Upper lobe of right lung (tissue), 1 donor: Measurements from ENCODE around the gene INSRR. TPM values are rescaled to one million over a fixed set of nuclear protein-coding genes. Genes with fewer than 3 reads are reported as not detected.

Source experiments
- ATAC-seq: fragments of 200-7000 bp; cut with Tn5 transposase; one replicate; pipeline ENCODE4 v1.9.1; 2020; ENCODE audit warnings: mild to moderate bottlenecking, moderate library complexity
- DNase-seq: peaks from one replicate; pipeline ENCODE4 v3.0.0-alpha.2; 2020
- H3K27ac ChIP-seq: fragments of 200-600 bp; one replicate; pipeline ENCODE4 v1.8.0; 2022
- H3K27me3 ChIP-seq: fragments of 200-600 bp; one replicate; pipeline ENCODE4 v1.8.0; 2022; ENCODE audit warnings: mild to moderate bottlenecking
- H3K36me3 ChIP-seq: fragments of 200-600 bp; one replicate; pipeline ENCODE4 v1.8.0; 2022
- H3K4me1 ChIP-seq: fragments of 200-600 bp; one replicate; pipeline ENCODE4 v1.8.0; 2022
- H3K4me3 ChIP-seq: fragments of 200-600 bp; one replicate; pipeline ENCODE4 v1.8.0; 2022; ENCODE audit warnings: mild to moderate bottlenecking
- H3K9me3 ChIP-seq: fragments of 200-600 bp; one replicate; pipeline ENCODE4 v1.8.0; 2022
- intact Hi-C: fragments of 100-400 bp; cut with DNase I; formaldehyde crosslinking; loops from one replicate; pipeline ENCODE4 v1.11.0; 2022
- total RNA-seq: library from RNA; stranded (reverse); fragmentation: NEBNext Ultra II Directional; extraction: Animal tissue kit (Norgen Biotek cat#: 25700); gene quantifications from one replicate; pipeline ENCODE4 v1.2.1, GENCODE V29; 2021
- TF ChIP-seq, protein P1 (sequence below): fragments of 200-600 bp; IDR thresholded peaks from one replicate; pipeline ENCODE4 v1.8.0; 2022; ENCODE audit warnings: antibody characterized with exemption
- donor health status: DM: no; HTN: yes; CAD: no; lungs with severe emphysema.

The INSRR gene
- total RNA-seq, 1 donor from 2014 or later: not detected

DNA sequence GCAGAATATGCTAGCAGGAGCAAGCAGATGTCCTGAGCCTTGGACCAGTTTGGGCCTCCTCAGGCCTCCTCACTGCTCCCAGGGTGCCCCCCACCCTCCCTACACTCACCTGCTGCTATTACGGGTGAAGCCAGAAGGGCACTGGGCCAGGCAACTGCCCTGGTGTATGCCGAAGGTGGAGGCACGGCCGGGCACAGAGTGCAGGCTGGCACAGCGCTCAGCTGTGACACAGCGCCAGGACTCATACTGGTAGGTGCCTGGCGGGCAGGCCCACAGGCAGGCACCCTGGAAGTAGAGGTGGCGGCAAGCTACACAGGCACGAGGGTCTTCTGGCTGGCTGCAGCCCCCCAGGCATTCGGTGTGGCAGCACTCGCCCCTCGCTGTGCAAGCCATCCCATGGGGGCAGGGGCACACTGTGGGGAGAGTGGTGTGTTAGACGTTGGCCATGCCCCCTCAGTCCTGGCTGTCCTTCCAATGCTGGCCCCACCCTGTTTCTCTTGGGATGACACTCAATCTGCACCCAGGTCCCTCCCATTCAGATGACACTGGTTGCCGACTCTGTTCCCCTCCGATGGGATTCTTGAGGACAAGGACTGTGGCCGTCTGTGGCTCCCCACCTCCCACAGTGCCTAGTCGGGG lies 7.0 kb downstream of the INSRR start:
- H3K36me3 ChIP-seq: no peaks in the 10 kb centered on the region
- intact Hi-C loops: no loop called here
- H3K4me3 ChIP-seq: no peak overlapping the region
- DNase-seq (no peak), ATAC-seq (peak; percentile 4)
- no peak overlapping the region for H3K27ac ChIP-seq
- H3K27me3 ChIP-seq: peaks cover 38% of the 10 kb centered on the region
- no peaks in the 10 kb centered on the region for H3K9me3 ChIP-seq
- H3K4me1 ChIP-seq: peaks cover 4% of the 10 kb centered on the region
- TF ChIP-seq, protein P1, sequence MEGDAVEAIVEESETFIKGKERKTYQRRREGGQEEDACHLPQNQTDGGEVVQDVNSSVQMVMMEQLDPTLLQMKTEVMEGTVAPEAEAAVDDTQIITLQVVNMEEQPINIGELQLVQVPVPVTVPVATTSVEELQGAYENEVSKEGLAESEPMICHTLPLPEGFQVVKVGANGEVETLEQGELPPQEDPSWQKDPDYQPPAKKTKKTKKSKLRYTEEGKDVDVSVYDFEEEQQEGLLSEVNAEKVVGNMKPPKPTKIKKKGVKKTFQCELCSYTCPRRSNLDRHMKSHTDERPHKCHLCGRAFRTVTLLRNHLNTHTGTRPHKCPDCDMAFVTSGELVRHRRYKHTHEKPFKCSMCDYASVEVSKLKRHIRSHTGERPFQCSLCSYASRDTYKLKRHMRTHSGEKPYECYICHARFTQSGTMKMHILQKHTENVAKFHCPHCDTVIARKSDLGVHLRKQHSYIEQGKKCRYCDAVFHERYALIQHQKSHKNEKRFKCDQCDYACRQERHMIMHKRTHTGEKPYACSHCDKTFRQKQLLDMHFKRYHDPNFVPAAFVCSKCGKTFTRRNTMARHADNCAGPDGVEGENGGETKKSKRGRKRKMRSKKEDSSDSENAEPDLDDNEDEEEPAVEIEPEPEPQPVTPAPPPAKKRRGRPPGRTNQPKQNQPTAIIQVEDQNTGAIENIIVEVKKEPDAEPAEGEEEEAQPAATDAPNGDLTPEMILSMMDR: no peak

DNA sequence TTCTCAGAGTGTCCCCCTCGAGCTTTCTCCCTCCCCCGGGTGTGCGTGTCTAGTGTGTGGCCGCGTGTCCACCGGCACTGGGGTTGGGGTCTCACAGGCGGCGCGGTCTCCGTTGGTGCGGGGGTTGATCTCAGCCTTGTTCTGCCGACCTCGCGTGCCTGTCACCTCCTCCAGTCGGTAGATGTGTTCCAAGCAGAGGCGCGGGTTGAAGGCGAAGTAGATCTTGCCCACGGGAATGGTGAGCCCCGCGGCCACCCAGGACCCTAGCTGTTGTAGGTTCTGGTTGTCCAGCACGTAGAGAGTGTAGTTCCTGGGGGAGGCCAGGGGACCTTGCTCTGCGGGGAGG lies 9.8 kb downstream of the INSRR start:
- Histone ChIP-seq H3K27me3 (peaks cover 64% of the 10 kb centered on the region), H3K4me3 (no peak overlapping the region), H3K27ac (no peak overlapping the region), H3K36me3 (no peaks in the 10 kb centered on the region), H3K4me1 (peaks cover 4% of the 10 kb centered on the region), H3K9me3 (no peaks in the 10 kb centered on the region)
- TF ChIP-seq, protein P1: no peak
- DNase-seq (no peak), ATAC-seq (no peak)
- intact Hi-C loops: no loop called here

DNA sequence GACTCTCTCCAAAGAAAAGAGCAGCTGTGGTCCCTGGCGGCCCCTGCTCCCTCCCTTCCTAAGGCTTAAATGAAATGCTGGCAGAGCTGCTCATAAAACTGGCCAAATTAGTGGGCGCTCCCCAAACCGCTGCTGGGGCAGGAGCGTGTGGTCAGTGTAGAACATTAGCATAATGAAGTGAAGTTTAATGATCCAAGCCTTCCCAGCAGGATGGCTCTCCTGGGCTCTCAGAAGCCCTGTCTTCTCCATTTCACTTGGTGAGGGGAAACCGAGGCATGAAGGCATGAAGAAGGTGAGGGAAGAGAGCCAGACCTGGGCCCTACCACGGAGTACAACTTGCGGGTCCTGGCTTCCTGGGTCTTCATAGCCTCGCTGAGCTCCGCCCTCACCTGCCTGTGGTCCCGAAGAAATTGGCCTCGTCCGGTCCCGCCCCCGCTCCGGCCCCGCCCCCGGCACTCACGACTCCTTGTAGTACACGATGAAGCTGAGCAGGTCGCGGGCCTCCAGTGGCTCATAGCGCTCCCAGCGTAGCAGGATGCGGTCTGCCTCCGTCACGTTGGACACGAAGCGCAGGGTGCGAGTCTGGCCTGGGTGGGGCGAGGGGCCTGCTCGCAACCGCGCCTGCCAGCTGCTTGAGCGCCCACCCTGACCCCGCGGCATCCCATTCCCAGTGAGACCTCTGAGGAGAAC lies 10.3 kb downstream of the INSRR start:
- TF ChIP-seq, protein P1: no peak
- H3K4me3 ChIP-seq: no peak overlapping the region
- H3K27me3 ChIP-seq: peaks cover 69% of the 10 kb centered on the region
- no peaks in the 10 kb centered on the region for H3K9me3 ChIP-seq
- peaks cover 4% of the 10 kb centered on the region for H3K4me1 ChIP-seq
- H3K36me3 ChIP-seq: no peaks in the 10 kb centered on the region
- ATAC-seq (peak; percentile 53), DNase-seq (peak; percentile 81)
- H3K27ac ChIP-seq: no peak overlapping the region
- intact Hi-C loops: no loop called here

DNA sequence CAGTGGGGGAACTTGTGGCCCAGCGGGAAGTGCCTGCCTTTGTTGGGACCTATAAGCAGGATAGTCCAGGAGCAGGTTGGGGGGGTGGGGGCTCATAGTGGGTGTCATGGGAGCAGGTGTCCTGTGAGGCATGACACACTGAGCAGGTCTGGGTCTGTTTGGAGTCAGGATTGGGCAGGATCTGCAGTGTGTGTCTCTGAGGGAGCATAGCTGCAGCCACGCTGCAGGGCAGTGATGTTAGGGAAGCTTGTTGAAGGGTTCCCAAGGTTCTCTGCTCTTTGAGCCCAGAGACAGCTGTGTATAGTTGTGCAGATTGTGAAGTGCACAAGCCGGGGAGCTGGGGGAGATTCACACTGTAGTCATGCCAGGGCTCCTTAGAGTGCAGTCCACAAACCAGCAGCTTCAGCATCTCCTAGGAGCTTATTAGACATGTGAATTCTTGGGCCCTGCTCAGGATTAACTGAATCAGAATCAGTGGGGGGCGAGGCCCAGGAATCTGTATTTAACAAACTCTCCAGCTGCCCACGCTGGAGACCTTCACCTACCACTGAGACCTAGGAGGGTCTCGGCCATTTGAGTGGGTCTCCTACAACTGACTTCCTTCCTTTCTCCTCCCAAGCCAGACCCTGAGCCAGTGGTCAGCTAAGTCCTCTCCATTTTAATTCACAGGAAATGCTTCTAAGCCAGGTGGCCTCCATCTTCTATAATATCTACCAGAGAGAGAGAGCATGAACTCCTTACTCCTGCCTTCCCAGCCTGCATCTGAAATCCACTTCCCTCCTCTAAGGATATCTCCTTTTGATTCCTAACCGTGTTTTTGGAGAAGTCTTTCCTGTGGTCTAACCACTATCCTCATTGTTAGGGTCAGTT lies 11.1 kb downstream of the INSRR start:
- Histone ChIP-seq H3K36me3 (no peaks in the 10 kb centered on the region), H3K27ac (no peak overlapping the region), H3K4me1 (peaks cover 4% of the 10 kb centered on the region), H3K4me3 (no peak overlapping the region), H3K9me3 (no peaks in the 10 kb centered on the region), H3K27me3 (peaks cover 72% of the 10 kb centered on the region)
- TF ChIP-seq, protein P1: no peak
- DNase-seq: no peak
- intact Hi-C loops: no loop called here
- ATAC-seq: no peak

DNA sequence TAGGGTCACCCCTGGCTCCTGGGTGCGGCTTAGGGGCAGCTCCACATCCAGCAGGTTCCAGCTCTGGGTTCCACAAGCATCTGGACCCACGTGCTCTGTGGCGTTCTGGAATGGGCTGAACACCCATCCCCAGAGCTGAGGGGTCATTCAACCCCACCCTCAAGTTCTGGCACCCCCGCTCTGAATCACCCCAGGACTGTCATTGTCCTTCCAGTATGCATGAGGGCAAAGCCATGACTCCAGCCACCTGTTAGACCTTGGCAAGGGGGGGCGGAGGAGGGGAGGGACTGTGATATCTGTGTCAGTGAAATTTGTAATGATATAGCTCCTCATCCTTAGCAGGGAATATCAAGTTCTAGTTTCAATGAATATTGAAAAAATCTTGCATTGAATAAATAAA lies 12.3 kb downstream of the INSRR start:
- intact Hi-C loops: no loop called here
- Histone ChIP-seq H3K4me1 (no peaks in the 10 kb centered on the region), H3K27ac (no peak overlapping the region), H3K36me3 (no peaks in the 10 kb centered on the region), H3K9me3 (no peaks in the 10 kb centered on the region), H3K27me3 (peaks cover 71% of the 10 kb centered on the region), H3K4me3 (no peak overlapping the region)
- DNase-seq: no peak
- no peak for ATAC-seq
- TF ChIP-seq, protein P1: no peak
